Stimulated activated naive CD4-positive, alpha-beta T cell treated with Interleukin-2 at 50 U/mL for 16 hours (primary cell): ENCODE data around the gene CYB5R3.

ENCODE experiments used
- DNase-seq: peaks from one replicate; lab custom pipeline; 2025; lab: John Stamatoyannopoulos, UW

Gene CYB5R3

GRCh38 chr22:42649246-42650099 lies at the start of gene CYB5R3:
TSS of gene CYB5R3 (minus strand) at chr22:42649392. CDS start at chr22:42649315, 77 bp downstream.
- DNase-seq = peak; percentile 69

GRCh38 chr22:42697542-42698013 lies 48.4 kb upstream of the CYB5R3 start:
- no peak for DNase-seq

GRCh38 chr22:42696331-42696967 lies 47.3 kb upstream of the CYB5R3 start:
- DNase-seq = no peak

- no peak for DNase-seq
Measured at GRCh38 chr22:42695294-42695693, 46.1 kb upstream of the CYB5R3 start.

- no peak for DNase-seq
Measured at GRCh38 chr22:42693763-42694683, 44.8 kb upstream of the CYB5R3 start.

- no peak for DNase-seq
Measured at GRCh38 chr22:42693055-42693762, 44.0 kb upstream of the CYB5R3 start.

- no peak for DNase-seq
Measured at GRCh38 chr22:42692239-42693054, 43.3 kb upstream of the CYB5R3 start.

- DNase-seq = no peak
Measured at GRCh38 chr22:42691440-42691839, 42.2 kb upstream of the CYB5R3 start.

- DNase-seq = no peak
Measured at GRCh38 chr22:42688241-42689211, 39.3 kb upstream of the CYB5R3 start.

GRCh38 chr22:42686756-42687491 lies 37.7 kb upstream of the CYB5R3 start:
- DNase-seq = no peak

- no peak for DNase-seq
Measured at GRCh38 chr22:42685941-42686653, 36.9 kb upstream of the CYB5R3 start.

- DNase-seq = no peak
Measured at GRCh38 chr22:42684462-42685195, 35.4 kb upstream of the CYB5R3 start.

- no peak for DNase-seq
Measured at GRCh38 chr22:42683578-42684283, 34.5 kb upstream of the CYB5R3 start.

- no peak for DNase-seq
Measured at GRCh38 chr22:42682113-42682851, 33.1 kb upstream of the CYB5R3 start.

GRCh38 chr22:42680648-42681047 lies 31.5 kb upstream of the CYB5R3 start:
- no peak for DNase-seq

- no peak for DNase-seq
Measured at GRCh38 chr22:42679691-42680090, 30.5 kb upstream of the CYB5R3 start.
